Left ventricle myocardium superior (tissue), 1 donor: ENCODE results near the gene VN1R5. TPM values are rescaled to one million over a fixed set of nuclear protein-coding genes. Genes with fewer than 3 reads are reported as not detected.
"Not testable (repeated sequence)": the region's sequence is repeated elsewhere in the genome, so short reads cannot be mapped to it uniquely, and the experiment has no call there.

Experiments
- ATAC-seq: fragments of 200-7000 bp; cut with Tn5 transposase; one replicate; pipeline ENCODE4 v1.9.1; 2020; ENCODE audit warnings: mild to moderate bottlenecking, moderate library complexity
- DNase-seq: peaks from one replicate; pipeline ENCODE4 v3.0.0-alpha.2; 2020
- intact Hi-C: fragments of 100-400 bp; cut with micrococcal nuclease; formaldehyde crosslinking; loops from one replicate; pipeline ENCODE4 v1.11.0; 2022
- total RNA-seq: library from RNA; stranded (reverse); fragmentation: NEBNext Ultra II Directional; extraction: Animal tissue kit (Norgen Biotek cat#: 25700); gene quantifications from one replicate; pipeline ENCODE4 v1.2.1, GENCODE V29; 2021
- donor health status: DM: no; HTN: yes; CAD: no; lungs with severe emphysema.

Gene VN1R5
- total RNA-seq, 1 donor from 2014 or later, result not detected

DNA sequence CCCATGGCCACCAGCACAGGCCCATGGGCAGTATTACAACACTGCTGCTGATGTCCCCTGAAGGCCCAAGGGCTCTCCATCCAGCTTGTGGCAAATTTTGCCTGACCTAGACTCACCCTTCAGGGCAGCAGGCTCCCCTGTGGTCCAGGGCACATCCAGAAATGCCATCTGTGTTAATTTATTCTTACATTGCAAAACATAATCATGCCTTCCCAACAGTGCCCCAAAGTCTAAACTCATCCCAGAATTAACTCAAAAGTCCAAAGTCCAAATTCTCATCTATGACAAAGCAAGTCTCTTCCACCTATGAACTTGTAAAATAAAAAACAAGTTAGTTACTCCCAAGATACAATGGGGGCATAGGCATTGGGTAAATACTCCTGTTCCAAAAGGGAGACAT is 13.3 kb downstream of the VN1R5 start:
- ATAC-seq, result no peak
- DNase-seq, result no peak
- intact Hi-C loops, result no loop called here

DNA sequence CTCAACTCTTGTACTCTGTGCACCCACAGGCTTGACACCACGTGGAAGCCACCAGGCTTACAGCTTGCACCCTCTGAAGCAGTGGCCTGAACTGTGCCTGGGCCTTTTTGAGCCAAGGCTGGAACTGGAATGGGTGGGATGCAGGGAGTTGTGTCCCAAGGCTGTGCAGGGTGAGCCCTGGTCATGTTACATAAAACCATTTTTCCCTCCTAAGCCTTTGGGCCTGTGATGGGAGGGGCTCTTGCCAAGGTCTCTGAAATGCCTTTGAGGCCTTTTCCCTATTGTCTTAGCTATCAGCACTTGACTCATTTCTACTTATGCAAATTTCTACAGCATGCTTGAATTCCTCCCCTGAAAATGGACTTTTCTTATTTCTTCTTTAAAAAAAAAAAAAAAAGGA is 14.1 kb downstream of the VN1R5 start:
- DNase-seq, result no peak
- intact Hi-C loops, result no loop called here
- ATAC-seq, result no peak

DNA sequence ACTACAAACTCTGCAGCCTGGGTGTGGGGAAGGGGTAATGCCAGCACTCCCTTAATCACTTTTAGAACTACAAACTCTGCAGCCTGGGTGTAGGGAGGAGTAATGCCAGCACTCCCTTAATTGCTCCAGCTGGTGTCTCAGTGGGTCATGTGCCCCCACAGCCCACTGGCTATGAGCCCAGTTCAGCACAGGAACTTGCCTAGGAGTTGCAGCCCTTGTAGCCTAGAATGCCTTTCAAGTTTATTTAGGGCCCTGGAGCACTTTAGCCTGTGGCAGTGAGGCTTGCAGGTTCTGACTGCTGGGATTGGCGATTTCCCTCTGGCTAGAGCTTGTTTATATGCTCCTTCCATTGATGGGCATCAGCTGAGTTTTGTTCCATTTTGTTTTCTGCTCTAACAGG is 17.1 kb downstream of the VN1R5 start:
- intact Hi-C loops, result no loop called here
- ATAC-seq (peak; percentile 64), DNase-seq (no peak)

DNA sequence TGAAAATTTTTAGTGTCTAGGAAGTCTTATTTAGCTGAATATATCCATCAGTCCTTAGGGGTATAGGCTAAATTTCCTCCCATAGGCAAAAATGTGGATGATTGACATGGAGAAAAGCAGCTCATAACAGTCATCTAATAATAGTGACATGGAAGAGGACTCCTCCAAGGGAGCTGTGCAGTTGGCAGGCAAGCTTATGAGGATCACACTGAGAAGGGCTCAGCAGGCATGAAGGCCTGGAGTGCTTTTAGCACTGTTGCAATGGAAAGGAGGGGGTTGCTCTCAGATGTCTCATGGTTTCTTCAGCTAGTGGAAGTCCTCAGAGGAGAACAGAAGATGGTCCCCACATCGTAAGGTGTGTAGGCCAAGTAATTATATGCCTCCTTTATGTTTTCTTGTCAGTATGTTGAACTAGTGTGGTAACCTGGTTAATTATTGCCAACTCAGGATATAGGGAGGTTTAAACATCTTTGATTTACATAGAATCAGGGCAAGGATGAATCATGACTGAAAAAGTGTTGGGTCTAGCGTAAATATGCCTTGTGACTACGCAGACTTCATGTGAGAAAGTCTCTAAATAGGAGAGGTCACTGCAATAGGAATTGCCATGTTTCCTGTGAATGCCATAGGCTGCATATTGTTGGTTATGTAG is 18.9 kb downstream of the VN1R5 start:
- DNase-seq (no peak), ATAC-seq (no peak)
- intact Hi-C loops, result no loop called here

DNA sequence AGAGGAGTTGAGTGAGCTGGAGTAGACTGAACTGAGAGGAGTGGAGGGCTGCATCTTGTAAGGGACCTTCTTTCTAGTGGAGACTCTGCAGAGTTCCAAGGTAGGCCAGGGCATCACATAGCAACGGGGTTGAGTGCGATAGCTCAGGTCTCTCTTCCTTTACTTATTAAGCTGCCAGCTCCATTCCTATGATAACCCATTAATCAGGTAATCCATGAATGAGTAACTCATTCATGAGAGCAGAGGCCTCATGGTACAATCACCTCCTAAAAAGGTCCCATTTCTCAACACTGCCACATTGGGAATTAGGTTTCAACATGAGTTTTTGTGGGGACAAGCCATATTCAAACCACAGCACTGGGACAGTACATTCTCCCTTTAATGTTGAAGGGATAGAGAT is 21.3 kb downstream of the VN1R5 start:
- intact Hi-C loops, result no loop called here
- ATAC-seq (no peak), DNase-seq (no peak)

DNA sequence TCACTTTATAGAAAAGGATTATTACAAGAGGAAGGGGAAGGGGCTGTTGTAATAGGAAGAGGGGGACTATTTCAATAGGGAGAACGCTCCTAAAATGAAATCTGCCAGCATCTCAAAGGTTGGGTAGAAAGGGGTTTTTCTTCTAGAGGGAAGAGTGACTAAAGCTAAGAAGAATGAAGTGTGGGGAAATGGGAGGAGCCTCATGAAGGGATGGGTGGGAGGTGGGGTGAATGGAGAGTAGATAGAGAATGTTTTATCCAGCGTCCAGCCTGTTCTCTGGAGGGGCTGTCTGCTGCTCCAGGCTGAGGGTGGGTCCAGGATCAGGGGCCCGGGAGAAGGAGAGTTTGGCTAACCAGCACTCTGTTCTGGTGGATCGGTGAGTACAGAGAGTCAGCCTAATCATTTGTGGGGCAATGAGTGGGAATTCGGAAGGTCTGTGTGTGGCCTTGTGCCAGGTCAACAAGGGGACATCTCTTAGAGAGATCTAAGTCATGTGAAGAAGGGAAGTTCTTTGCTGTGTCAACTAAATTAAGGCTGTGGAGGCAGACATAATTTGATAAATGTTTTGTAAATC is 25.2 kb downstream of the VN1R5 start:
- intact Hi-C loops, result no loop called here
- ATAC-seq, result no peak
- DNase-seq, result no peak

DNA sequence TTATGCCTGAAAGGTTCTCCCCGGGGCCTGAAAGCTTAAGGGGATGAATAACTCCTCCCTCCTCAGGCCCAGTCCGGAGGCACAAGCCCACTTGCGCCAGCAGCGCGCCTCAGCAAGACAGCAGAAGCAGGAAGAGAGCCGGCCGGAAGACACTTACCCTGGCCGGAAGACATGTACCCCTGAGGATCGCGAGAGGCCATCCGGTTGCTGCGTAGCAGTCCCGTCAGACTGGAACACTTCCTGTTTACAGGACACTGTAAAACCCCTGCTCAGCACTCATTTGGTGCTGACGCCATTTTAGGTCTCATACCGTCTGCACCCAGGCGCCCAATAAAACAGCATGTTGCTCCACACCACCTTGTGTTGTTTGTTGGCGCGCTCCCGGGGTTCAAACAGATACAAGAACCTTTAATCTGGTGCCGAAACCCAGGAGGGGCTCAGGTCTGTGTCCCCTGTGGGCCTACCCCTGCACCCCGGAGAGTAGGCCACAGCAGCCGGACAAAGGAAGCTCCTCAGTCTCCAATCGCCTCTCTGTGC is 30.3 kb downstream of the VN1R5 start:
- DNase-seq (no peak), ATAC-seq (no peak)
- intact Hi-C loops, result no loop called here

DNA sequence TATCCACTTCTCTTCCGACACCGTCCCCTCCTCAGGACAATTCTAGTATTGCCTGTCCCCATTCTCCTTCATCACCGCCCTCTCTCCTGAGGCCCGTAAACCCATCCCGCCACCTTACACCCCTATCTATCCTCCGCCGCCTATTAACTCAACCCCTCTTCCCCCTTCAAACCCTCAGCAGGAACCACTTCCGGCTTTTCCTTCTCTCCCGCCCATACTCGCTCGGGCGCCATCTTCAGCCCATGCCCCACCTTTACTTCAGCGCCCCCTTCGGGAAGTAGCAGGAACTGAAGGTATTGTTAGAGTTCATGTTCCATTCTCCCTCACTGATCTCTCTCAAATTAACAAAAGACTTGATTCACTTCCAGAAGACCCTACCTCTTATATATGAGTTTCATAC is 31.6 kb downstream of the VN1R5 start:
- intact Hi-C loops, result no loop called here
- ATAC-seq (no peak), DNase-seq (no peak)

DNA sequence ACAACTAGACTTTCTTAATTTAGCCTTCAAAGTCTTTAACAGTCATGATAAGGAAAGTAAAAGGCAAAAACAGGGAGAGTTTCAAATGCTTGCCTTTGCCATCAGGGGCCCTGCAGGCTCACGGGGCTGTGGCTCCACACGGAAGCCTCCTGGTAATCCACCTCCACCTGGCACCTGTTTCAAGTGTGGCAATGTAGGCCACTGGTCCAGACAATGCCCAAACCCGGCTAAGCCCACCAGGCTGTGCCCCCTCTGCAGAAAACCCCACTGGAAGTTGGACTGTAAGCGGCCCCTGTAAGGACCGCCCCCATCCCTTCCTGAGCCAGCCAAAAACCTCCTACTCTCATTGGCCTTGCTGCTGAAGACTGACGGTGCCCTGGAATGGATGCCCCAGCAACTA is 32.5 kb downstream of the VN1R5 start:
- intact Hi-C loops, result no loop called here
- ATAC-seq (no peak), DNase-seq (no peak)

DNA sequence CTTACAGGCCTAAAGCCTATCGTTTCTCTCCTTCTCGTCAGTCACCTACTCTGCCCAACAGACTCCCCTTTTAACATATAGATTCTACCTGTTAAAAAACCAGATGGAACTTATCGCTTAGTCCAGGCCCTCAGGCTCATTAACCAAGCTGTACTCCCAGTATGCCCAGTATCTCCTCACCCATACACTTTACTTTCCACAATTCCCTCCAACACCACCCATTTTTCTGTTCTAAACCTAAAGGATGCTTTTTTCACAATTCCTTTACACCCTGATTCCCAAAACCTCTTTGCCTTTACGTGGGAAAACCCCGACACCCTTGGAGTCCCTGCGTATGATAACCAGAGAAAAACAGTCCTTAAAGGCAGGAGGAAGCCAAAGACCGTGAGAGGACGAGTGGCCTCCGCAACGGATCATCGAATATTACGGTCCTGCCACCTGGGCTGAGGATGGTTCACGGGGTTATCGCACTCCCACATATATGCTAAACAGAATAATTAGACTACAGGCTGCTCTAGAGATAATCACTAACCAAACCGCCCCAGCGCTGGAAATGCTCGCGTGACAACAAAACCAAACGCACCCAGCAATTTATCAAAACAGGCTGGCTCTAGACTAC is 33.5 kb downstream of the VN1R5 start:
- intact Hi-C loops, ATAC-seq, DNase-seq: not testable (repeated sequence)

DNA sequence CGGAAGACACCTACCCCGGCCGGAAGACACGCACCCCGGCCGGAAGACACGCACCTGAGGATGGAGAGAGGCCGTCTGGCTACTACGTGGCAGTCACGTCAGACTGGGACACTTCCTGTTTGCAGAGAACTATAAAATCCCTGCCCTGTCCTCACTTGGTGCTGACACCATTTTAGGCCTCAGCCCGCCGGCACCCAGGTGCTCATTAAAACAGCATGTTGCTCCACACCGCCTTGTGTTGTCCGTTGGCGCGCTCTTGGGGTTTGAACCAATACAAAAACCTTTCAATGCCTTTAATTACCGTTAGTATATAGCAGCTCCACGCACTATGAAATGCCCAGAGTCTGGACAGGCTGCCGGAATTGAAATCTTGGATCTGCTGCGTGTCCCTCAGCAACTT is 34.7 kb downstream of the VN1R5 start:
- intact Hi-C loops, result no loop called here
- DNase-seq, result no peak
- no peak for ATAC-seq

DNA sequence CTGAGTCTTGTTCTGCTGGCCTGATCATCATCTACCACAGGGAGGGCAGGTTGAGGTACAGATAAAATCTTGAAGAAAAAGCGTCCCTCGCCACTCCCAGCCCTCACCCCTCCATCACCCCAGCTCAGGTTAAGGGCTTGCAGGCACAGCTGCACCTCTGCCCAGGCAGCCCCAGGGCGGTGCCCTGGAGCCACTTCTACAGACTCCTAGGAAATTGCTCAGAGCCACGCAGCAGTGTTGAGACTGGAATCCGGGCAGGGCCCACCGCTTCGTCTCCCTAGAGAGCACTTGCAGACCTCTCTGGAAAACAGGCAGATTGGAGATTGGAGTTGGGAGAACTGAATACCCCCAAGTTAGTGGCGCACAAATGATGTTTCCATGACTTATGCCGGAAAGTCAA is 35.3 kb downstream of the VN1R5 start:
- intact Hi-C loops, result no loop called here
- ATAC-seq (no peak), DNase-seq (no peak)

DNA sequence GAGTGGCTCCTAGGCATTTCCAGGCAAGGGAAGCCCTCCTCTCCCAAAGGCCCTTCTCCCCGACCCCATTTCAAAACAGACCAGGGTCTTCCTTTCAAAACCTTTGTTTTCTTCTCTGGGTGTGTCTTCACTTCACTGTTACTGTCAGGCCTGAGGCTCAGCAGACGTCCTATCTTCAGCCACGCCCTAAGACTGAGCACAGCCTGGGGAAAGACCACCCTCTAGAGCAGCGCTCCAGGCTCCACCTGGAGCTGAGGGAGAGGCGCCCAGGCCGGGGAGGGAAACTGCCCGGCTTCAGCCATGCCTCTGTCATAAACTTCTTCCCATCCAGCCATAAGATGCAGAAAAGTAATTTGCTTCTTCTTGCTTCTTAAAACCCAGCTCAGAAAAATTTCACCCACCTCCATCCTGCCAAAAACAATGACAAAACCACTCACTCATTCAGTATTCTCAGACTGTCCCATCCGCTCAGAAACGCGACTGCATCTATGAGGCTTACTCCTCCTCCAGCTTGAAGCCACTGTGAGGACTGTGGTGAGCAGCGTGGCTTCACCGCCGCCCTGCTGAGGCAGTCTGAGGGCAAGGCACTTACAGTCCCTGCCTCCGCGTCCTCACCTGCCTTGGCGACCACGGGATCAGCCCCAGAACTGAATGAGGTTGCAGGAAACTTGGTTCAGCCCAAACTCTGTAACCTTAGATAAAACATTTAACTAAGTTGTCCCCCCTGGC is 36.1 kb downstream of the VN1R5 start:
- intact Hi-C loops, result no loop called here
- no peak for ATAC-seq

DNA sequence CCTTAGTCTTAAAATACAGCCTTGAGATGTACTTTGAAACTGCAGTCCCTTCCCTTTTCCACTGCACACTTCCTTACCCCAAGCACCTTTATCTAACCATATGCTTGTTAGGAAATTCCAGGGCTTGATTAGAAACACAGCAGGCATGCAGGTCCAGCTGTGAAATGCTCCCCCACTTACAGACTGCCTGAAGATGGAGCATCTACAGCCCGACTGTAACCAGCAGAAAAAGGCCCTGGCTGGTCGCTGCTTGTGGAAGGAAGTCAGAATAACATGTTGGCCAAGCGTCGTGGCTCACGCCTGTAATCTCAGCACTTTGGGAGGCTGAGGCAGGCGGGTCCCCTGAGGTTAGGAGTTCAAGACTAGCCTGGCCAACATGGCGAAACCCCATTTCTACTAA is 37.2 kb downstream of the VN1R5 start:
- intact Hi-C loops, result no loop called here
- DNase-seq (no peak), ATAC-seq (no peak)

More for the DNA sequence above, 36.1 kb downstream of the VN1R5 start:
- DNase-seq, result no peak

DNA sequence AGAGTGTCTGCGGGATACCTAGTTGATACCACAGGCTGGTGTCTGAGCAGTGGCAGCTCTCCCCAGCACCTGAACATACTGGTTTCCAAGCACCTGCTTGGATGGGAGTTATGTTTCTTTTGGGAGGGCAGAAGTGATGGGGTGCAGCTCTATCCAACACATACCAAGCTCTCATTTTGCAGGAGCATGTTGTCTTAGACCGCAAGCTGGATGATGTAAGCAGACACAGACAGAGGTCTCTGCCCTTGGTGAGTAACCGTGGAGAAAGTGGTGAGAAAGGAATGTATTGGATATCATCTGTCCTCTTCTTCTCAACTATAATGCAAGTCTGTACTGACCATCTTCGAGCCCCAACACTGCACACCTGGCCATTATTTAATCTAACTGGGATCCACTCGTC is 38.4 kb downstream of the VN1R5 start:
- no peak for DNase-seq
- intact Hi-C loops, result no loop called here
- no peak for ATAC-seq

DNA sequence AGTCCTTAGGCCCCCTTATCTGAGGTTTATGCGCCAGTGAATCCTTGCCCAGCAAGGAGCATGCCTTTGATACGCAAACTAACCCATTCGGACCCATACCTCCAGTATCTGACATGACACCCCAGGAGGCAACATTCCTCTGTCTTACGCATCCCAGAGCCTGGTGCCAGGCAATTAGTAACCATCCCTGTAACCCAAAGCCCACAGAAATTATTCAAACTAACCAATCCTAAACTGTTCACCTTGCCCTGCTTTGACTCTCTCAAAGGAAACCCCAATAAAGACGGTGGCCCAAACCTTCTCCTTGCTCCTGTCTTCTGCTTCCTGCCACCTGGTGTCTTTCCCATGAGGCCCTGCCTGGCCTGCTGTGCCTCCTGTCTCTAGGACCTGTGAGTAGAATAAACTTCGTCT is 39.4 kb downstream of the VN1R5 start:
- intact Hi-C loops, result no loop called here
- no peak for ATAC-seq
- no peak for DNase-seq

DNA sequence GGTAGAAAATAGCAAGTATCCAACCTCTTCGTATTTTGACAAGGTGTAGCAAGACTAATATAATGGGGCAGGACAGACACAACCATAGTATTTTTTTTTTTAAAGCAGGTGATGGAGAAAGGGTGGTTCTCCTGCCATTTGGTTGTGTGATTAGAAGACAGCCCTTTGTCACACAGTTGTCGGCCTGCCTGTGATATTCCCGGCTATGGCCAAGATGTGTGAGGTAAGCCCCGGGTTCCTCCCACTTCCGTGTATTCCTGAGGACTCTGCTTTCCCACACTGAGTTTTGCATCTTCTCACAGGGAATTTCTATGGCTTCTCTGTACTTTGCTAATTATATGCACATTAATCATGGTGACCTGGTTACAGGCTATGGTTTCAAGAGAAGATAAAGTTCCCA is 39.9 kb downstream of the VN1R5 start:
- DNase-seq (no peak), ATAC-seq (no peak)
- intact Hi-C loops, result no loop called here

DNA sequence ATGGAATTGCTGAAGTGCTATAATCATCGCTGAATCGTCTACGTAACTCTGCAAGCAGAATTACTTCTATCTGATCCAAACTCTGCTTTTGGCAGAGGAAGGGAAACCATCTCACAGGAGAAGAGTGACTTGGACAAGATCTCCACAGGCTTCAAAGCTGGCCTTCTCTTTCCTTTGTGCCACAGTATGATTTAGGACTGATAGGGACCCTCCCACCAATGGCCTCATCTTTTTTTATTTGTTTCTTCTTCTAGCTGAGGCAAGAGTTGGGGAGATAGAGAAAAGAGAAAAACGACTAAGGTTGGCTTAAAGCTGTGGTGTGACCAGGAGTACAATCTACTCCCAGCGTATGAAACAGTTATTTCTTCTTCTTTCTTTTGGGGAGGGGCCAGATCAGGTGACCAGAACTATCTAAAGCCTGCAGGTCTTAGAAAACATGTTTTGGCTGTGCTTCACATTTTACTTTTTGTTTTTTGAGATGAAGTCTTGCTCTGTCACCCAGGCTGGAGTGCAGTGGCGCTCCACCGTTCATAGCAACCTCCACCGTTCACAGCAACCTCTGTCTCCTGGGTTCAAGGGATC is 40.8 kb downstream of the VN1R5 start:
- intact Hi-C loops, result no loop called here
- no peak for DNase-seq
- ATAC-seq, result no peak

DNA sequence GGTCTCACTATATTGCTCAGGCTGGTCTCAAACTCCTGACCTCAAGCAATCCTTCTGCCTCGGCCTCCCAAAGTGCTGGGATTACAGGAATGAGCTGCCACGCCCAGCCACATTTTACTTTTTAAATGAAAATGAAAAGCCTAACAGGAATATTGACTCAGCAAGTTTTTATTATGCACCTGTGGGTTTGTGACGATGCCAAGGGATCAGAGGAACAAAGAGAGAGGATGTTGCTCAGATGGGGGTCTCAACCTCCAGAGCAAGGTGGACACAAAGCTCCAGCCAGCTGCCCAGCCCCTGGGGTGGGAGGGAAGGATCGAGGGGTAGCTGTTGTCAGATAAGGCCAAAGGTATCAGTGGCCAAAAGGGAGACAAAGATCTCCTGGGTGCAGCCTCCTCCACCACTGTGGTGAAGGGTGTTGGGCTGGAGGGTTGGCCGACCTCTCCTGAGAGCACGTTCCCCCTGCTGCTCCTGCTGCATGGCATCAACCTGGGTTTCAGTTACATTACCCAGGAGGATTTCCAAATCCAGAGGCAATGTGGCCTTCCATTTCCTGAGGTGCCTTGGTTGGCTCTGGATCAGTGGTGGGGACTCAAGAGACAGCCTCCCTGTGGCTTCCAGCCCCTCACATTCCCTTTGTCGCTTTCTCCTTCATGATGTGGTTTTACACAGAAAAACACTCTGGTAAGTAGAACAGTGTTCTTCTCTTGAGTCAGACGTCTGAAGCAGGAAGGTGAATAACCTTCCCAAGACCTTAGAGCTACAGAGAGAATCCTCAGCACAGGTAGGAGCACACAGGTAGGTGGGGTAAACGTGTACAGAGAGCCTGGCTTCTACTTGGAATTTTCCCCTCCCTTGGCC is 41.6 kb downstream of the VN1R5 start:
- no peak for DNase-seq
- intact Hi-C loops, result no loop called here
- ATAC-seq, result no peak
